T-cell (primary cell): ENCODE measurements around the gene STARD8. TPM values are rescaled to one million over a fixed set of nuclear protein-coding genes. Genes with fewer than 3 reads are reported as not detected.
"Not testable (repeated sequence)": the region's sequence is repeated elsewhere in the genome, so short reads cannot be mapped to it uniquely, and the experiment has no call there.

ENCODE experiments used
- ATAC-seq, 4 experiments: fragments of 200-7000 bp in 3 of 4; fragments of 150-1000 bp in 1 of 4; cut with Tn5 transposase; replicated peaks in 1 of 4; 1 replicate in 3 of 4; 2 replicates in 1 of 4; pipeline ENCODE4 v1.10.0; 2021; ENCODE audit warnings: moderate library complexity in 3 of 4, mild to moderate bottlenecking in 2 of 4, moderate number of reproducible peaks in 1 of 4
- CTCF ChIA-PET, 2 donors: fragments of 300-600 bp; sonication (Branson Sonifier 250); formaldehyde crosslinking; loops; one replicate each; lab custom pipeline; 2022; ENCODE audit warnings: antibody characterized with exemption in 2 of 2; lab: Charles Lee
- POLR2A ChIA-PET, 2 donors: fragments of 300-600 bp; sonication (Branson Sonifier 250); formaldehyde crosslinking; loops; one replicate each; lab custom pipeline; 2022; ENCODE audit warnings: antibody characterized with exemption in 2 of 2; lab: Charles Lee
- DNase-seq, 35 experiments: peaks; one replicate each; pipeline versions ENCODE4 v3.0.0 to v3.0.0-alpha.2; 2013 to 2023
- H3K27ac ChIP-seq: one replicate; pipeline ENCODE4 v1.5.1; 2013; ENCODE audit warnings: low read length
- H3K27me3 ChIP-seq, 2 experiments: replicated peaks in 1 of 2; 1 replicate in 1 of 2; 2 replicates in 1 of 2; pipeline versions ENCODE4 v1.6.1 to v1.7.0; 2013; ENCODE audit warnings: low read length in 1 of 2, mixed read lengths in 1 of 2; ENCODE audit not compliant: control insufficient read depth in 2 of 2, insufficient read depth in 2 of 2; ENCODE audit errors: extremely low read depth in 1 of 2
- H3K36me3 ChIP-seq, 2 donors: 1 replicate in 1 of 2; 2 replicates in 1 of 2; pipeline versions ENCODE4 v1.6.1 to v1.7.0; 2013; ENCODE audit warnings: low read length in 1 of 2; ENCODE audit not compliant: control insufficient read depth in 2 of 2, insufficient read depth in 1 of 2; ENCODE audit errors: extremely low read depth in 1 of 2
- H3K4me1 ChIP-seq, 2 experiments: 1 replicate in 1 of 2; 2 replicates in 1 of 2; pipeline versions ENCODE4 v1.6.1 to v1.7.0; 2013; ENCODE audit warnings: low read length in 2 of 2, mixed read lengths in 1 of 2; ENCODE audit not compliant: insufficient read depth in 2 of 2, control insufficient read depth in 1 of 2; ENCODE audit errors: extremely low read depth in 1 of 2
- H3K4me3 ChIP-seq, 2 donors: 1 replicate in 1 of 2; 2 replicates in 1 of 2; pipeline versions ENCODE4 v1.5.1 to v1.7.0; 2013; ENCODE audit warnings: mild to moderate bottlenecking in 2 of 2, low read length in 1 of 2, moderate library complexity in 1 of 2; ENCODE audit not compliant: control insufficient read depth in 1 of 2; ENCODE audit errors: extremely low read depth in 1 of 2
- H3K9me3 ChIP-seq: 2 replicates; pipeline ENCODE4 v1.7.0; 2013
- H3K27ac Mint-ChIP-seq, 2 donors: one replicate each; pipeline ENCODE4 v1.8.0; 2020 to 2021; ENCODE audit warnings: mild to moderate bottlenecking in 2 of 2, mixed read lengths in 2 of 2
- H3K27me3 Mint-ChIP-seq, 2 donors: one replicate each; pipeline ENCODE4 v1.8.0; 2021 to 2022; ENCODE audit warnings: mixed read lengths in 2 of 2
- H3K36me3 Mint-ChIP-seq: one replicate; pipeline ENCODE4 v1.8.0; 2021; ENCODE audit warnings: mixed read lengths
- H3K4me1 Mint-ChIP-seq, 3 donors: one replicate each; pipeline ENCODE4 v1.8.0; 2020 to 2022; ENCODE audit warnings: mixed read lengths in 3 of 3, mild to moderate bottlenecking in 1 of 3
- H3K4me3 Mint-ChIP-seq, 3 donors: one replicate each; pipeline ENCODE4 v1.8.0; 2020 to 2022; ENCODE audit warnings: mild to moderate bottlenecking in 3 of 3, mixed read lengths in 3 of 3, moderate library complexity in 3 of 3
- H3K9me3 Mint-ChIP-seq, 3 donors: one replicate each; pipeline ENCODE4 v1.8.0; 2020 to 2022; ENCODE audit warnings: mixed read lengths in 3 of 3
- WGBS: methylation state at CpG from one replicate; pipeline ENCODE4 v1.1.5; 2013; ENCODE audit warnings: missing lambda C conversion rate; ENCODE audit not compliant: insufficient coverage; 5-methylcytosine and 5-hydroxymethylcytosine counted together
- total RNA-seq, 35 experiments: library from RNA in 6 of 35; stranded (reverse) in 6 of 35; fragments of 120-200 nt in 1 of 35; gene quantifications; one replicate each; pipeline versions ENCODE4 v1.2.1 to v1.2.4 and lab custom pipeline; 2013 to 2026

The STARD8 gene
- total RNA-seq, 5 donors from 2014 or later (not counting 1 experiment from before 2014, with no cell fraction given) = 0.13 to 0.64 (median 0.25) TPM

GRCh38 chrX:68627986-68628385 is 19.5 kb upstream of the STARD8 start:
- H3K27ac ChIP-seq = no peak overlapping the region
- H3K4me3 ChIP-seq = no peak overlapping the region
- DNase-seq (no peak), ATAC-seq (no peak)
- no peaks in the 10 kb centered on the region for H3K9me3 Mint-ChIP-seq
- H3K4me1 Mint-ChIP-seq = no peaks in the 10 kb centered on the region
- H3K27me3 Mint-ChIP-seq = peaks cover 0 to 33% of the 10 kb centered on the region in 2 donors
- no peak overlapping the region for H3K4me3 Mint-ChIP-seq
- no peaks in the 10 kb centered on the region for H3K9me3 ChIP-seq
- H3K36me3 Mint-ChIP-seq = no peaks in the 10 kb centered on the region
- no peaks in the 10 kb centered on the region for H3K36me3 ChIP-seq
- H3K27ac Mint-ChIP-seq = no peak overlapping the region
- ChIA-PET CTCF (no interaction called here), POLR2A (no interaction called here)
- 67% methylated on average over 1 of the region's 5 CpGs for WGBS
- no peaks in the 10 kb centered on the region for H3K27me3 ChIP-seq
- H3K4me1 ChIP-seq = no peaks in the 10 kb centered on the region

GRCh38 chrX:68629936-68630335 is 17.5 kb upstream of the STARD8 start:
- H3K27me3 Mint-ChIP-seq = peaks cover 0 to 33% of the 10 kb centered on the region in 2 donors
- H3K4me3 Mint-ChIP-seq, H3K27ac ChIP-seq, DNase-seq, H3K27ac Mint-ChIP-seq, ATAC-seq, H3K4me1 Mint-ChIP-seq, POLR2A ChIA-PET, H3K27me3 ChIP-seq, CTCF ChIA-PET, H3K4me3 ChIP-seq, H3K9me3 Mint-ChIP-seq, H3K4me1 ChIP-seq, H3K36me3 Mint-ChIP-seq, H3K36me3 ChIP-seq, H3K9me3 ChIP-seq: not testable (repeated sequence)
- no CpG with 5 or more reads among the region's 7 CpGs for WGBS

GRCh38 chrX:68631336-68631735 is 16.1 kb upstream of the STARD8 start:
- H3K4me1 Mint-ChIP-seq = no peaks in the 10 kb centered on the region
- DNase-seq (no peak), ATAC-seq (no peak)
- H3K27ac Mint-ChIP-seq = no peak overlapping the region
- Histone ChIP-seq H3K36me3 (no peaks in the 10 kb centered on the region), H3K4me3 (no peak overlapping the region), H3K9me3 (no peaks in the 10 kb centered on the region), H3K27me3 (no peaks in the 10 kb centered on the region), H3K4me1 (no peaks in the 10 kb centered on the region), H3K27ac (no peak overlapping the region)
- ChIA-PET POLR2A (no interaction called here), CTCF (no interaction called here)
- no peak overlapping the region for H3K4me3 Mint-ChIP-seq
- no peaks in the 10 kb centered on the region for H3K9me3 Mint-ChIP-seq
- no peaks in the 10 kb centered on the region for H3K36me3 Mint-ChIP-seq
- H3K27me3 Mint-ChIP-seq = peaks cover 0 to 29% of the 10 kb centered on the region in 2 donors
- WGBS = no CpG with 5 or more reads among the region's 4 CpGs

GRCh38 chrX:68632491-68632890 is 15.0 kb upstream of the STARD8 start:
- ATAC-seq (no peak), DNase-seq (no peak)
- no peaks in the 10 kb centered on the region for H3K9me3 Mint-ChIP-seq
- Histone ChIP-seq H3K4me1 (no peaks in the 10 kb centered on the region), H3K27me3 (no peaks in the 10 kb centered on the region), H3K36me3 (no peaks in the 10 kb centered on the region), H3K9me3 (no peaks in the 10 kb centered on the region), H3K27ac (no peak overlapping the region), H3K4me3 (no peak overlapping the region)
- H3K27me3 Mint-ChIP-seq = peaks cover 0 to 29% of the 10 kb centered on the region in 2 donors
- ChIA-PET POLR2A (no interaction called here), CTCF (no interaction called here)
- WGBS = no CpG with 5 or more reads among the region's 2 CpGs
- no peaks in the 10 kb centered on the region for H3K4me1 Mint-ChIP-seq
- H3K27ac Mint-ChIP-seq = no peak overlapping the region
- no peak overlapping the region for H3K4me3 Mint-ChIP-seq
- H3K36me3 Mint-ChIP-seq = no peaks in the 10 kb centered on the region

- no peak overlapping the region for H3K4me3 ChIP-seq
- Mint-ChIP-seq H3K9me3 (no peaks in the 10 kb centered on the region), H3K4me1 (no peaks in the 10 kb centered on the region), H3K4me3 (no peak overlapping the region), H3K36me3 (no peaks in the 10 kb centered on the region), H3K27me3 (peaks cover 0 to 18% of the 10 kb centered on the region in 2 donors), H3K27ac (no peak overlapping the region)
- H3K9me3 ChIP-seq = no peaks in the 10 kb centered on the region
- no peaks in the 10 kb centered on the region for H3K4me1 ChIP-seq
- H3K27ac ChIP-seq = no peak overlapping the region
- CTCF ChIA-PET = no interaction called here
- POLR2A ChIA-PET = no interaction called here
- WGBS = 86% methylated on average over 1 of the region's 2 CpGs
- no peaks in the 10 kb centered on the region for H3K27me3 ChIP-seq
- DNase-seq = no peak
- ATAC-seq = no peak
- H3K36me3 ChIP-seq = no peaks in the 10 kb centered on the region
These were observed 13.5 kb upstream of the STARD8 start for GRCh38 chrX:68633981-68634380.

GRCh38 chrX:68634649-68635227 is 12.7 kb upstream of the STARD8 start:
- Histone ChIP-seq H3K27ac (no peak overlapping the region), H3K36me3 (no peaks in the 10 kb centered on the region), H3K9me3 (no peaks in the 10 kb centered on the region), H3K27me3 (no peaks in the 10 kb centered on the region), H3K4me1 (no peaks in the 10 kb centered on the region), H3K4me3 (no peak overlapping the region)
- Mint-ChIP-seq H3K27ac (no peak overlapping the region), H3K4me1 (no peaks in the 10 kb centered on the region), H3K9me3 (no peaks in the 10 kb centered on the region), H3K36me3 (no peaks in the 10 kb centered on the region), H3K4me3 (no peak overlapping the region), H3K27me3 (peaks cover 0 to 16% of the 10 kb centered on the region in 2 donors)
- WGBS = no CpG with 5 or more reads among the region's 2 CpGs
- no peak for DNase-seq
- ChIA-PET CTCF (interaction anchor here in 1 of 2 donors (0.7 kb wide), 1 partner anchor 79 kb away, joined by 3 read pairs; no protein-coding TSS in a partner anchor), POLR2A (no interaction called here)
- ATAC-seq = no peak

- ChIA-PET POLR2A (no interaction called here), CTCF (no interaction called here)
- no CpG with 5 or more reads among the region's 2 CpGs for WGBS
- no peak for DNase-seq
- no peak overlapping the region for H3K27ac Mint-ChIP-seq
- no peaks in the 10 kb centered on the region for H3K27me3 ChIP-seq
- H3K9me3 Mint-ChIP-seq = no peaks in the 10 kb centered on the region
- no peak overlapping the region for H3K27ac ChIP-seq
- H3K4me3 Mint-ChIP-seq = no peak overlapping the region
- no peaks in the 10 kb centered on the region for H3K36me3 ChIP-seq
- H3K27me3 Mint-ChIP-seq = no peaks in the 10 kb centered on the region
- ATAC-seq = no peak
- H3K9me3 ChIP-seq = no peaks in the 10 kb centered on the region
- H3K36me3 Mint-ChIP-seq = no peaks in the 10 kb centered on the region
- no peak overlapping the region for H3K4me3 ChIP-seq
- no peaks in the 10 kb centered on the region for H3K4me1 Mint-ChIP-seq
- no peaks in the 10 kb centered on the region for H3K4me1 ChIP-seq
These were observed 6.8 kb upstream of the STARD8 start for GRCh38 chrX:68640661-68641060.
